OCI-LY1 (cell line): Measurements from ENCODE around the gene PRKCE.

Experiments used
- H2AFZ ChIP-seq: fragments of 200-600 bp; sonication (generic), shearing (Covaris generic); 2 replicates; pipeline ENCODE4 v1.6.0; 2014; ENCODE audit warnings: antibody characterized with exemption, mild to moderate bottlenecking, low read length
- H3F3A ChIP-seq: fragments of 200-600 bp; sonication (generic), shearing (Covaris generic); 2 replicates; pipeline ENCODE4 v1.6.0; 2014; ENCODE audit warnings: mild to moderate bottlenecking, antibody characterized with exemption, low read length, moderate library complexity; ENCODE audit not compliant: insufficient read depth
- H3K27ac ChIP-seq: fragments of 200-600 bp; sonication (generic); 2 replicates; pipeline ENCODE4 v1.5.1; 2014; ENCODE audit warnings: low read length, mixed run types, mild to moderate bottlenecking, low read depth; ENCODE audit not compliant: poor library complexity, severe bottlenecking
- H3K27me3 ChIP-seq: fragments of 200-600 bp; sonication (generic); 2 replicates; pipeline ENCODE4 v1.6.0; 2014; ENCODE audit warnings: antibody characterized with exemption, mild to moderate bottlenecking, low read length, moderate library complexity; ENCODE audit not compliant: insufficient read depth
- H3K36me3 ChIP-seq: fragments of 200-600 bp; sonication (generic); 2 replicates; pipeline ENCODE4 v1.6.1; 2014; ENCODE audit warnings: mild to moderate bottlenecking, antibody characterized with exemption, low read length, moderate library complexity, mixed read lengths; ENCODE audit not compliant: insufficient read depth
- H3K4me1 ChIP-seq: fragments of 200-600 bp; sonication (generic); 2 replicates; pipeline ENCODE4 v1.5.1; 2014; ENCODE audit warnings: mild to moderate bottlenecking, low read length, moderate library complexity; ENCODE audit not compliant: insufficient read depth, severe bottlenecking
- H3K4me2 ChIP-seq: fragments of 200-600 bp; sonication (generic), shearing (Covaris generic); 2 replicates; pipeline ENCODE4 v1.6.1; 2014; ENCODE audit warnings: low read length
- H3K4me3 ChIP-seq: fragments of 200-600 bp; sonication (generic); 2 replicates; pipeline ENCODE4 v1.5.1; 2014; ENCODE audit warnings: low read length, low read depth, mild to moderate bottlenecking, mixed read lengths; ENCODE audit not compliant: poor library complexity, severe bottlenecking
- H3K79me2 ChIP-seq: fragments of 200-600 bp; shearing (Covaris generic); 2 replicates; pipeline ENCODE4 v1.6.1; 2016; ENCODE audit warnings: mixed run types, low read length, mixed read lengths; ENCODE audit not compliant: insufficient read depth
- H3K9ac ChIP-seq: fragments of 200-600 bp; sonication (generic), shearing (Covaris generic); 2 replicates; pipeline ENCODE4 v1.6.1; 2014; ENCODE audit warnings: mild to moderate bottlenecking, low read length, mixed read lengths
- H3K9me2 ChIP-seq: fragments of 200-600 bp; sonication (generic), shearing (Covaris generic); 2 replicates; pipeline ENCODE4 v1.6.1; 2014; ENCODE audit warnings: low read depth, mild to moderate bottlenecking, low read length, mixed read lengths
- H3K9me3 ChIP-seq: fragments of 200-600 bp; shearing (Covaris generic); 2 replicates; pipeline ENCODE4 v1.6.1; 2014; ENCODE audit warnings: low read length, mixed read lengths
- H4K20me1 ChIP-seq: fragments of 200-600 bp; sonication (generic), shearing (Covaris generic); 2 replicates; pipeline ENCODE4 v1.6.0; 2016; ENCODE audit warnings: mild to moderate bottlenecking, low read length; ENCODE audit not compliant: insufficient read depth
- EZH2 ChIP-seq: fragments of 200-600 bp; sonication (generic), shearing (Covaris generic); IDR thresholded peaks from 2 replicates; pipeline ENCODE4 v1.8.0; 2017; ENCODE audit warnings: borderline replicate concordance, mixed run types, mild to moderate bottlenecking, antibody characterized with exemption, low read length, moderate library complexity, mixed read lengths
- TF ChIP-seq, protein P1 (sequence below): fragments of 200-600 bp; sonication (generic), shearing (Covaris generic); IDR thresholded peaks from 2 replicates; pipeline ENCODE4 v1.5.1; 2017; ENCODE audit warnings: mild to moderate bottlenecking, antibody characterized with exemption, low read length, moderate library complexity, mixed read lengths

The PRKCE gene

DNA sequence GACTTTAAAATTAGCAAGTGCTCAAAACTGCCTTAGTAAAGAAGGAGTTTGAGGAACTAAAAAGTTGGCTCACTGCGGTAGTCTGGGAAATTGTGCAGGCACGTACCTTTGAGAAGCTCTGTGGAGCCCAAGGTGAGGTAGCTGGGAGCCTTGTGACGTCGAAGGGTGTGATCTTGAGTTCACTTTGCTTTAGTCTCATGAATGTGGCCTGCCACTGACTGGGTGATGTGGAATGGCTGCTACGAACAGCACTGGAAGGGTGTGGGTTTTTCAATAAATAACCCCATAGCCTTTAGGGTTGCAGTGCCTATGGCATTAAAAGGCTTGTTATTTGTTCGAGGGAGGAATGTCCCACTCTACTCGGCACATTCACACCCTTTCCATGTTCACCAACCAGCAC, 312.3 kb downstream of the PRKCE start:
- no peaks in the 10 kb centered on the region for H3F3A ChIP-seq
- H4K20me1 ChIP-seq = no peaks in the 10 kb centered on the region
- no peaks in the 10 kb centered on the region for H3K36me3 ChIP-seq
- H3K4me3 ChIP-seq = no peak overlapping the region
- no peak overlapping the region for H3K27ac ChIP-seq
- TF ChIP-seq, protein P1, sequence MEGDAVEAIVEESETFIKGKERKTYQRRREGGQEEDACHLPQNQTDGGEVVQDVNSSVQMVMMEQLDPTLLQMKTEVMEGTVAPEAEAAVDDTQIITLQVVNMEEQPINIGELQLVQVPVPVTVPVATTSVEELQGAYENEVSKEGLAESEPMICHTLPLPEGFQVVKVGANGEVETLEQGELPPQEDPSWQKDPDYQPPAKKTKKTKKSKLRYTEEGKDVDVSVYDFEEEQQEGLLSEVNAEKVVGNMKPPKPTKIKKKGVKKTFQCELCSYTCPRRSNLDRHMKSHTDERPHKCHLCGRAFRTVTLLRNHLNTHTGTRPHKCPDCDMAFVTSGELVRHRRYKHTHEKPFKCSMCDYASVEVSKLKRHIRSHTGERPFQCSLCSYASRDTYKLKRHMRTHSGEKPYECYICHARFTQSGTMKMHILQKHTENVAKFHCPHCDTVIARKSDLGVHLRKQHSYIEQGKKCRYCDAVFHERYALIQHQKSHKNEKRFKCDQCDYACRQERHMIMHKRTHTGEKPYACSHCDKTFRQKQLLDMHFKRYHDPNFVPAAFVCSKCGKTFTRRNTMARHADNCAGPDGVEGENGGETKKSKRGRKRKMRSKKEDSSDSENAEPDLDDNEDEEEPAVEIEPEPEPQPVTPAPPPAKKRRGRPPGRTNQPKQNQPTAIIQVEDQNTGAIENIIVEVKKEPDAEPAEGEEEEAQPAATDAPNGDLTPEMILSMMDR = no peak
- TF ChIP-seq EZH2 = no peak
- H3K79me2 ChIP-seq = no peaks in the 10 kb centered on the region
- H3K27me3 ChIP-seq = no peaks in the 10 kb centered on the region
- peaks cover 7% of the 10 kb centered on the region for H3K4me1 ChIP-seq
- H3K9me3 ChIP-seq = no peaks in the 10 kb centered on the region
- H2AFZ ChIP-seq = no peak overlapping the region
- H3K9me2 ChIP-seq = no peaks in the 10 kb centered on the region
- no peak overlapping the region for H3K4me2 ChIP-seq
- H3K9ac ChIP-seq = no peak overlapping the region

DNA sequence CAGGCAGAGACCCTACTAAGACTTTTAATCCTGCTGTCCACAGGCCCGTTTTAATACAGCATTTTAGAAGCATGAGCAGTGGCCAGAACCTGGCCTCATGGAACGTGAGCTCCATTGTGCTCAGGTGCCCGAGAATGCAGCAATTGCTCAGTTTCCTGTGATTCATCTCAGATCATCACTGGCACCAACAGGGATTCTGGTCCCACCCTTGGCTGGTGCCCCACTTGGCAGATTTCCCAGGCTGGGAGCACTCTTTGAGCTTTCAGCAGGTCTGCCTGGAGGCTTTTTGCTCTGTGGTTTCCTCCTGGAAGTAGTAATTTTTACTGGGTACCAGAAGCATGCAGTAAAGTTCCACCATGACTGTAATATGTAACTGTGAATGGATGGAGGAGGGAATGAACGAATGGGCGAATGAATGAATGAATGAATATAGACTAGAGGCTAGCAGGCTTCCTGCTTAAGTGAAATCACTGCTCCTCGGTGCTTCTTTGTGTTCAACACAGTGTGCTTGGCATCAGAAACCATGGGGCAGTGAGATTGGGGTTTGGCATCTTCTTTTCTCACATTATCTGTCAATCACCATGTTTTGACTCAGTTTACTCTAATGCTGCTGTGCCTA, 312.9 kb downstream of the PRKCE start:
- Histone ChIP-seq H3K9me3 (no peaks in the 10 kb centered on the region), H3K79me2 (no peaks in the 10 kb centered on the region), H3K4me3 (no peak overlapping the region), H3K27ac (no peak overlapping the region), H3K9me2 (no peaks in the 10 kb centered on the region), H3K36me3 (no peaks in the 10 kb centered on the region), H3K9ac (no peak overlapping the region), H3K4me2 (no peak overlapping the region), H3F3A (no peaks in the 10 kb centered on the region), H4K20me1 (no peaks in the 10 kb centered on the region), H3K27me3 (no peaks in the 10 kb centered on the region), H3K4me1 (peaks cover 7% of the 10 kb centered on the region), H2AFZ (no peak overlapping the region)
- no peak for TF ChIP-seq EZH2
- TF ChIP-seq, protein P1 = no peak

DNA sequence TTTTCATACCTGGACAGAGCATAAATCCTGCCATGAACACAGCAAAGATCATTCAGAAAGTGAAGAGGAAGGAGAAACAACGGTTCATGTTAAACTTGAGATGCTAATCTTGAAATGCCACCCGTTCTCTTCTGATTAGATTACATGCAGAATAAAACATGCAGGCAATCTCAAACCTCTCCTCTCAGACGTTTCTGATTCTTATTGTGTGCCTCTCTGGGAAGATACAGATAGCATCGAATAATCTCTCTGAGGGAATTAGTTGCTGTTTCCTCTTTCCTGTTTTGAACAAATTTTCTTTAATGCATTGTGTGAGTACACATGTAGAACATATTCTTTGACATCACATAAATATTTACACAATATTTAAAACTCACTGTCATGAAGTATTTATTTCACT, 313.4 kb downstream of the PRKCE start:
- Histone ChIP-seq H3K4me3 (no peak overlapping the region), H3K27me3 (no peaks in the 10 kb centered on the region), H3K27ac (no peak overlapping the region), H3K9me3 (no peaks in the 10 kb centered on the region), H3K9me2 (no peaks in the 10 kb centered on the region), H3K79me2 (no peaks in the 10 kb centered on the region), H3K4me1 (peaks cover 7% of the 10 kb centered on the region), H3K4me2 (no peak overlapping the region), H4K20me1 (no peaks in the 10 kb centered on the region), H3K36me3 (no peaks in the 10 kb centered on the region), H2AFZ (no peak overlapping the region), H3F3A (no peaks in the 10 kb centered on the region), H3K9ac (no peak overlapping the region)
- no peak for TF ChIP-seq EZH2
- TF ChIP-seq, protein P1 = no peak
